OCI-M1 (cell line): ENCODE results near the gene MRPL45.
"Not testable (repeated sequence)": the region's sequence is repeated elsewhere in the genome, so short reads cannot be mapped to it uniquely, and the experiment has no call there.

Experiments used
- DNase-seq: peaks from one replicate; lab custom pipeline; 2025; lab: John Stamatoyannopoulos, UW

MRPL45 gene

GRCh38 chr17:38296834-38297517 is at the start of gene MRPL45:
Gene MRPL45 (plus strand): TSS chr17:38297168. CDS start chr17:38297184, 16 bp downstream.
- DNase-seq, result peak; percentile 97

- not testable (repeated sequence) for DNase-seq
These were observed 43.8 kb upstream of the MRPL45 start for GRCh38 chr17:38253191-38253590.

- DNase-seq, result not testable (repeated sequence)
These were observed 42.6 kb upstream of the MRPL45 start for GRCh38 chr17:38254357-38254756.

- DNase-seq, result peak; percentile 86
These were observed 39.9 kb upstream of the MRPL45 start for GRCh38 chr17:38257013-38257621.

- DNase-seq, result not testable (repeated sequence)
These were observed 30.9 kb upstream of the MRPL45 start for GRCh38 chr17:38265974-38266506.

GRCh38 chr17:38266571-38266970 is 30.4 kb upstream of the MRPL45 start:
- not testable (repeated sequence) for DNase-seq

- DNase-seq, result not testable (repeated sequence)
These were observed 28.8 kb upstream of the MRPL45 start for GRCh38 chr17:38268138-38268537.

GRCh38 chr17:38269045-38269444 is 27.9 kb upstream of the MRPL45 start:
- DNase-seq, result not testable (repeated sequence)

GRCh38 chr17:38269552-38269951 is 27.4 kb upstream of the MRPL45 start:
- not testable (repeated sequence) for DNase-seq

- DNase-seq, result not testable (repeated sequence)
These were observed 11.0 kb upstream of the MRPL45 start for GRCh38 chr17:38285994-38286393.

GRCh38 chr17:38286501-38287091 is 10.4 kb upstream of the MRPL45 start:
- peak; percentile 79 for DNase-seq

- DNase-seq, result peak; percentile 54
These were observed 8.6 kb upstream of the MRPL45 start for GRCh38 chr17:38288217-38288827.

- DNase-seq, result not testable (repeated sequence)
These were observed 7.2 kb upstream of the MRPL45 start for GRCh38 chr17:38289760-38290159.

GRCh38 chr17:38295602-38296365 is 1.2 kb upstream of the MRPL45 start:
- DNase-seq, result not testable (repeated sequence)

- no peak for DNase-seq
These were observed 18.5 kb downstream of the MRPL45 start for GRCh38 chr17:38315497-38315896.

GRCh38 chr17:38317081-38317480 is 20.1 kb downstream of the MRPL45 start:
- no peak for DNase-seq

- DNase-seq, result no peak
These were observed 23.5 kb downstream of the MRPL45 start for GRCh38 chr17:38320482-38320881.

GRCh38 chr17:38322156-38322779 is 25.3 kb downstream of the MRPL45 start:
- DNase-seq, result peak; percentile 57

- no peak for DNase-seq
These were observed 25.9 kb downstream of the MRPL45 start for GRCh38 chr17:38322897-38323296.

- DNase-seq, result no peak
These were observed 27.3 kb downstream of the MRPL45 start for GRCh38 chr17:38324141-38324697.

- no peak for DNase-seq
These were observed 27.8 kb downstream of the MRPL45 start for GRCh38 chr17:38324772-38325171.
